Fibroblast of pulmonary artery (primary cell): Measurements from ENCODE around the gene DOK3.
"Not testable (repeated sequence)": the region's sequence is repeated elsewhere in the genome, so short reads cannot be mapped to it uniquely, and the experiment has no call there.

Source experiments
- DNase-seq: peaks from one replicate; pipeline ENCODE4 v3.0.0-alpha.2; 2010; ENCODE audit warnings: low read depth
- H3K4me3 ChIP-seq: replicated peaks from 2 replicates; pipeline ENCODE4 v1.5.1; 2011; ENCODE audit warnings: low read depth, mild to moderate bottlenecking, control low read depth, low read length, moderate library complexity
- CTCF ChIP-seq: IDR thresholded peaks from 2 replicates; pipeline ENCODE4 v1.5.1; 2011; ENCODE audit warnings: mild to moderate bottlenecking, control low read depth, low read length, inconsistent platforms; ENCODE audit errors: missing control alignments

Gene DOK3

GRCh38 chr5:177489119-177489716, 20.4 kb downstream of the DOK3 start:
- DNase-seq, result no peak
- no peak for TF ChIP-seq CTCF
- no peak overlapping the region for H3K4me3 ChIP-seq

DNA sequence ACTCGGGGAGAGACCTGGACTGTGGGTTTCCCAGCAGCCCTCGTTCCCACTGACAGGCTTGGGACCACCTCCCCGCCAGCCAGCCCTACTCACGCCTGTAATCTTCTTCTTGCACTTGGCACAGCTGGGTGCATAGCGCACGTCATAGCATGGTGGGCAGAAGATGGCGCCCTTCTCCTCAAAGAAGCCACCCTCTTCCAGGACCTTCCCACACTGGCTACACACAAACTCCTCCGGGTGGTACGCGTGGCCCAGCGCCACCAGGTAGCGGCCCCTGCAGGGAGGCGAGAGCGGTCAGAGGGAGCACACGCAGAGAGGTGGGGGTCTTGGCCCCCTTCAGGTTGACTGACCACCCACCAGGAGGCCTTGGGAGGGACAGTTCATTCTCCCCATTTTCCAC, 21.7 kb downstream of the DOK3 start:
- DNase-seq, result no peak
- no peak for TF ChIP-seq CTCF
- H3K4me3 ChIP-seq, result no peak overlapping the region

DNA sequence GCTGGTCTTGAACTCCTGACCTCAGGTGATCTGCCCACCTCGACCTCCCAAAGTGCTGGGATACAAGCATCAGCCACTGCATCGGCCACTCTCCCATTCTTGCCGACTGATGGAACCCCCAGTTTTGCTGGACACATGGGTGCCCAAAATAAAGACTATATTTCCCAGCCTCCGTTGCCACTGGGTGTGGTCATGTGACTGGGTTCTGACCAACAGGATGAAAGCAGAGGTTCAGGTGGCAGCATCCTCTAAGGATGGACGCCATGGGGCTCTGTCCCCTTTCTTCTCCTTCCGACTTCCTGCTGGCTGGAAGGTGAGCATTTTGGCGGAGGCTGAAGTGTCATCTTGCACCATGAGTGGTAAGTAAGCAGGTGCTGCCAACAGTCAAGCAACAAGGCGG, 22.5 kb downstream of the DOK3 start:
- TF ChIP-seq CTCF, result no peak
- no peak for DNase-seq
- H3K4me3 ChIP-seq, result no peak overlapping the region

GRCh38 chr5:177486256-177486655, 23.4 kb downstream of the DOK3 start:
- DNase-seq, result no peak
- no peak for TF ChIP-seq CTCF
- no peak overlapping the region for H3K4me3 ChIP-seq

DNA sequence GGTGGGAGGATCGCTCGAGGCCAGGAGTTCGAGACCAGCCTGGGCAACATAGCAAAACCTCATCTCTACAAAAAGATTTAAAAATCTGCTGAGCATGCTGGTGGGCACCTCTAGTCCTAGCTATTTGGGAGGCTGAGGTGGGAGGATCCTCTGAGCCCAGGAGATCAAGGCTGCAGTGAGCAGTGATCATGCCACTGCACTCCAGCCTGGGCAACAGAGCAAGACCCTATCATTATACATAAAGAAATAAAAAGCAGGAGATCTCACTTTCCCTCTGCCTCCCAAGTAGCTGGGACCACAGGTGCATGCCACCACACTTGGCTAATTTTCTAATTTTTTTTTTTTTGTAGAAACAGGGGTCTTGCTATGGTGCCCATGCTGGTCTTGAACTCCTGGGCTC, 23.9 kb downstream of the DOK3 start:
- H3K4me3 ChIP-seq, result not testable (repeated sequence)

GRCh38 chr5:177484902-177485549, 24.6 kb downstream of the DOK3 start:
- no peak for DNase-seq
- no peak for TF ChIP-seq CTCF
- H3K4me3 ChIP-seq, result no peak overlapping the region

More for the DNA sequence above, 23.9 kb downstream of the DOK3 start:
- not testable (repeated sequence) for DNase-seq

GRCh38 chr5:177483994-177484901, 25.4 kb downstream of the DOK3 start:
- no peak for TF ChIP-seq CTCF
- no peak for DNase-seq
- H3K4me3 ChIP-seq, result no peak overlapping the region
